OCI-LY3 (cell line): Measurements from ENCODE around the gene DST.

Experiments used
- H2AFZ ChIP-seq: fragments of 200-600, 300-600 bp; shearing (Covaris generic); 2 replicates; pipeline ENCODE4 v1.6.0; 2014; ENCODE audit warnings: antibody characterized with exemption, low read depth, low read length
- H3K27ac ChIP-seq: fragments of 200-600, 300-600 bp; sonication (generic); 2 replicates; pipeline ENCODE4 v1.5.1; 2014; ENCODE audit warnings: mild to moderate bottlenecking, low read length, moderate library complexity, mixed read lengths
- H3K27me3 ChIP-seq: fragments of 200-600, 300-600 bp; sonication (generic); 2 replicates; pipeline ENCODE4 v1.6.1; 2014; ENCODE audit warnings: low read depth, low read length, mixed read lengths
- H3K36me3 ChIP-seq: fragments of 200-600, 300-600 bp; sonication (generic); replicated peaks from 2 replicates; pipeline ENCODE3; 2014; ENCODE audit warnings: low read depth, low read length, mixed read lengths
- H3K4me1 ChIP-seq: fragments of 300-600, 200-600 bp; sonication (generic); 2 replicates; pipeline ENCODE4 v1.6.1; 2014; ENCODE audit warnings: low read length, mixed read lengths
- H3K4me2 ChIP-seq: fragments of 200-600, 300-600 bp; sonication (generic); 2 replicates; pipeline ENCODE4 v1.6.1; 2014; ENCODE audit warnings: low read length, mixed read lengths
- H3K4me3 ChIP-seq: fragments of 300-600, 200-600 bp; sonication (generic); 2 replicates; pipeline ENCODE4 v1.5.1; 2014; ENCODE audit warnings: antibody characterized with exemption, mild to moderate bottlenecking, low read length, moderate library complexity
- H3K79me2 ChIP-seq: fragments of 300-600, 200-600 bp; shearing (Covaris generic); 2 replicates; pipeline ENCODE4 v1.6.1; 2014; ENCODE audit warnings: mild to moderate bottlenecking, low read length, mixed read lengths
- H3K9ac ChIP-seq: fragments of 300-600, 200-600 bp; shearing (Covaris generic); 2 replicates; pipeline ENCODE4 v1.6.0; 2014; ENCODE audit warnings: mild to moderate bottlenecking, low read length, moderate library complexity
- H3K9me3 ChIP-seq: fragments of 200-600, 300-600 bp; shearing (Covaris generic); 2 replicates; pipeline ENCODE4 v1.6.1; 2014; ENCODE audit warnings: low read length, mixed read lengths; ENCODE audit not compliant: insufficient read depth
- H4K20me1 ChIP-seq: fragments of 200-600, 300-600 bp; sonication (generic); 2 replicates; pipeline ENCODE4 v1.6.1; 2016; ENCODE audit warnings: low read length, mixed read lengths; ENCODE audit not compliant: insufficient read depth
- CTCF ChIP-seq: fragments of 200-600, 300-600 bp; sonication (generic); IDR thresholded peaks from 2 replicates; pipeline ENCODE4 v1.5.1; 2014; ENCODE audit warnings: antibody characterized with exemption, low read length, low read depth
- EZH2phosphoT487 ChIP-seq: fragments of 200-600 bp; shearing (Covaris generic); IDR thresholded peaks from 2 replicates; pipeline ENCODE4 v1.6.1; 2018; ENCODE audit warnings: antibody characterized with exemption, mixed run types, low read depth

Gene DST

GRCh38 chr6:56525974-56526789 is 116.5 kb downstream of the DST start:
- Histone ChIP-seq H3K9me3 (no peaks in the 10 kb centered on the region), H2AFZ (no peak overlapping the region), H3K27me3 (no peaks in the 10 kb centered on the region), H3K4me2 (no peak overlapping the region), H4K20me1 (no peaks in the 10 kb centered on the region), H3K36me3 (peaks cover 6% of the 10 kb centered on the region), H3K27ac (no peak overlapping the region), H3K4me1 (peaks cover 5% of the 10 kb centered on the region), H3K4me3 (no peak overlapping the region), H3K9ac (no peak overlapping the region), H3K79me2 (no peaks in the 10 kb centered on the region)
- TF ChIP-seq EZH2phosphoT487, result no peak
- no peak for TF ChIP-seq CTCF

DNA sequence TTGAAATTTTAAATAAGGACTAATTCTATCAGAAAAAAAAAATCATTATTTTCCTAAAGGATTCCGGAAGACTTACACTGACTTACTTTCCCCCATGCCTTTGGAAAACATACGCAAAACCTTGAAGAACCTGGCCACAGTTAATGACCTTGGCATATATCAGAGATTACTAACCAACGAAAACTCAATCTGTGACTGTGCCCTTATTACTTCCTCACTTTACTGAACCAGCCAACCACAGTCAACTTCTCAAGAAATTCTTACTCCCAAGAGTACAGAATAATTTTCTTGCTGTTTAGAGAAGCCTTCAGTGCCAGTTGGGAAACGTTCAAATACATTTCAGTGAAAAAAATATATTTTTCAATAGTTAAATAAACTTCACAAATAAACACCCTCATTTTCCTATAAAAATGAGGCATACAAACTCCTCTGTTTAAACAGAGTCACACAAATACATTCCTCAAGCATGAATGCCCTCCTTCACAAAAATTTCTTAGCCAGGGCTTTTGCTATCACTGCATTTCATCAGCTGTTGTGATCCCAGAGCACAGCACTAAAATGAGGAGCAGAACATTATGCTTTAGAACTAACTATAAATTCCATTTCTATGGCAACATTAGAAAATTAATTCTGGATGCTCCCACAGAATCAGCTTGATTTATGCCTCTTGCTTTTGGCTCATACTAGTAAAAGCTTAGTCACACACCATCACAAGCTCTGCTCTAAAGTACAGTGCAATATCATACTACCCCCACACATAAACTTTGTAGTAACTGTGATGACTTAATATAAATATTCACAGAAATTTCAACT is 117.6 kb downstream of the DST start:
- Histone ChIP-seq H3K27me3 (no peaks in the 10 kb centered on the region), H3K79me2 (no peaks in the 10 kb centered on the region), H3K9me3 (no peaks in the 10 kb centered on the region), H3K27ac (no peak overlapping the region), H3K4me1 (peaks cover 5% of the 10 kb centered on the region), H3K9ac (no peak overlapping the region), H4K20me1 (no peaks in the 10 kb centered on the region), H3K36me3 (peaks cover 6% of the 10 kb centered on the region), H2AFZ (no peak overlapping the region), H3K4me3 (no peak overlapping the region), H3K4me2 (no peak overlapping the region)
- TF ChIP-seq EZH2phosphoT487, result no peak
- TF ChIP-seq CTCF, result no peak

DNA sequence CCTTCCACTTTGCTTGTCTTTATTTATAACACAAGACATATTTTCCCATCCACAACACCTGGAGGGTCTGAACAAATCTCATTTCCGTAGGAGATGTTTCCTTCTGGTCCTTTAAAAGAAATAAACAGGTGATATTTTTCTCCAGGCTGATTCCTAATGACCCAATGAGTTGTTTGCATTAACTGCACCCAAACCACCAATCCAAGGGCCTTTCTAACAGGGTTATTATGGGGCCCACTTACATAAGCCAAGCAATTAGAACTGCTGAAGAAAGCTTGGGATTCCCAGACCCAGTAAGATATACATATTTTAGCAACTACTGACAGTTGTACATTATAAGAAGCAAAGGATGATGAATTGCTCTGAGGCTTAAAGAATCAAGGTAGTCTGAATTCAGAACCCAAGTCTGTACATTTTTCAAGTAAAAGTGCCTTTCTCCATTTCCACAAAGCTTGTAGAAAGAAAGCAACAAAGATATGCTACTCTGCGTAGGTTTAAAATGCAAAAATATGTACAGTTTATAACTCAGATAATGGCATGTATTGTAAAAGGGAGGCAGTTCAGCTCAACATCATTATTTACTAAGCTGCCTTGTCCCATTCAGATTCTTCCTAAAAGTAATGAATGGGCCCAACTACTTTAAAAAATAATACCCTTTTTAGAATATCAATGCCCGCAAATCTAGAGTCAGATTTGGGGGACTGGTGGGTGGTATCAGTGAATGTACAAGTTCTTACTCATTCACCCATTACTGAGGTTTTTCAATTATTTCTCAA is 120.0 kb downstream of the DST start:
- H3K9ac ChIP-seq, result no peak overlapping the region
- H3K4me1 ChIP-seq, result peaks cover 5% of the 10 kb centered on the region
- H3K9me3 ChIP-seq, result no peaks in the 10 kb centered on the region
- no peak for TF ChIP-seq EZH2phosphoT487
- no peak for TF ChIP-seq CTCF
- H3K4me3 ChIP-seq, result no peak overlapping the region
- H3K4me2 ChIP-seq, result no peak overlapping the region
- H2AFZ ChIP-seq, result no peak overlapping the region
- H4K20me1 ChIP-seq, result no peaks in the 10 kb centered on the region
- H3K27ac ChIP-seq, result no peak overlapping the region
- H3K36me3 ChIP-seq, result peaks cover 6% of the 10 kb centered on the region
- no peaks in the 10 kb centered on the region for H3K27me3 ChIP-seq
- H3K79me2 ChIP-seq, result no peaks in the 10 kb centered on the region
